HepG2 (cell line): ENCODE data around the gene LSM3. TPM values are rescaled to one million over a fixed set of nuclear protein-coding genes. Genes with fewer than 3 reads are reported as not detected.

Experiments used
- ATAC-seq: fragments of 200-7000 bp; cut with Tn5 transposase; 3 replicates; pipeline ENCODE4 v1.9.1; 2020; ENCODE audit warnings: mild to moderate bottlenecking, moderate library complexity
- BruUV-seq: library from RNA; stranded (reverse); fragments of 400-500 nt; replicated peaks from 2 replicates; lab custom pipeline; 2021; lab: Mats Ljungman, UMichigan
- CTCF ChIA-PET: fragments of 300-600 bp; formaldehyde crosslinking; extraction: SDS; loops from one replicate; lab custom pipeline; 2021; ENCODE audit warnings: low total read pairs, inconsistent platforms, low intra/inter-chr PET ratio; lab: Yijun Ruan, JAX
- POLR2A ChIA-PET: fragments of 350-600 bp; sonication (Branson Sonifier 250); formaldehyde crosslinking; loops from one replicate; lab custom pipeline; 2020; ENCODE audit warnings: antibody characterized with exemption, inconsistent platforms; lab: Yijun Ruan, JAX
- DNase-seq: peaks from one replicate; pipeline ENCODE4 v3.0.0-alpha.2; 2015; ENCODE audit warnings: low spot score
- FAIRE-seq: peaks from 3 replicates; lab custom pipeline; 2011; peaks lifted over from hg19 to GRCh38; lab: Jason Lieb, UNC
- H2AFZ ChIP-seq: one replicate; pipeline ENCODE4 v1.6.1; 2011; ENCODE audit warnings: low read length, inconsistent platforms
- H3K27ac ChIP-seq: fragments of 300-600 bp; 3 replicates; pipeline ENCODE4 v1.8.0; 2011; ENCODE audit warnings: mixed run types, mild to moderate bottlenecking, mixed read lengths, low read length, inconsistent platforms; ENCODE audit not compliant: insufficient read depth; ENCODE audit errors: extremely low read length
- H3K27me3 ChIP-seq, 2 experiments: fragments of 200-600 bp in 1 of 2; 2 replicates in 1 of 2; 3 replicates in 1 of 2; pipeline versions ENCODE4 v1.6.0 to v1.8.0; 2011; ENCODE audit warnings: low read length in 2 of 2, mild to moderate bottlenecking in 2 of 2, moderate library complexity in 2 of 2, inconsistent platforms in 1 of 2; ENCODE audit not compliant: insufficient read depth in 2 of 2, control insufficient read depth in 1 of 2
- H3K36me3 ChIP-seq, 2 experiments: fragments of 200-600 bp in 1 of 2; replicated peaks in 1 of 2; 2 replicates in 1 of 2; 3 replicates in 1 of 2; pipeline versions ENCODE4 v1.5.1 to v1.8.0; 2011; ENCODE audit warnings: low read length in 2 of 2, inconsistent platforms in 1 of 2; ENCODE audit not compliant: insufficient read depth in 2 of 2, control insufficient read depth in 1 of 2
- H3K4me1 ChIP-seq: 2 replicates; pipeline ENCODE4 v1.5.1; 2012; ENCODE audit warnings: low read length, inconsistent platforms; ENCODE audit not compliant: insufficient read depth
- H3K4me2 ChIP-seq: 2 replicates; pipeline ENCODE4 v1.6.0; 2011; ENCODE audit warnings: low read depth, low read length, inconsistent platforms
- H3K4me3 ChIP-seq, 3 experiments: fragments of 200-600 bp in 1 of 3; sonication (generic), shearing (Covaris generic) in 1 of 3; replicated peaks in 1 of 3; 2 replicates each; pipeline ENCODE4 v1.5.1; 2011 to 2016; ENCODE audit warnings: low read length in 3 of 3, inconsistent platforms in 2 of 3, low read depth in 2 of 3, mild to moderate bottlenecking in 2 of 3, control low read depth in 1 of 3, mixed read lengths in 1 of 3; ENCODE audit not compliant: insufficient read depth in 1 of 3
- H3K79me2 ChIP-seq: one replicate; pipeline ENCODE4 v1.6.1; 2011; ENCODE audit warnings: low read length, inconsistent platforms; ENCODE audit not compliant: insufficient read depth
- H3K9ac ChIP-seq: 2 replicates; pipeline ENCODE4 v1.6.0; 2011; ENCODE audit warnings: mild to moderate bottlenecking, low read depth, low read length, inconsistent platforms; ENCODE audit not compliant: insufficient read depth
- H3K9me3 ChIP-seq: 2 replicates; pipeline ENCODE4 v1.5.1; 2012; ENCODE audit warnings: mild to moderate bottlenecking, low read length
- H4K20me1 ChIP-seq: 2 replicates; pipeline ENCODE4 v1.6.0; 2011; ENCODE audit warnings: inconsistent platforms, mild to moderate bottlenecking, low read length, moderate library complexity; ENCODE audit not compliant: insufficient read depth
- MAFG ChIP-seq: sonication (generic); formaldehyde crosslinking; IDR thresholded peaks from 2 replicates; pipeline ENCODE4 v1.5.1; 2020; ENCODE audit warnings: mild to moderate bottlenecking, missing genetic modification reagents
- MYC ChIP-seq: sonication (generic); formaldehyde crosslinking; IDR thresholded peaks from 2 replicates; pipeline ENCODE4 v1.9.0; 2021; ENCODE audit warnings: missing genetic modification reagents, borderline replicate concordance
- PLRG1 ChIP-seq: fragments of 450-650 bp; conservative IDR thresholded peaks from 2 replicates; pipeline ENCODE4 v1.6.1; 2016
- SP4 ChIP-seq: sonication (generic); formaldehyde crosslinking; IDR thresholded peaks from 2 replicates; pipeline ENCODE4 v1.8.1; 2023; ENCODE audit warnings: mild to moderate bottlenecking, missing genetic modification reagents
- ZNF777 ChIP-seq: sonication (generic); formaldehyde crosslinking; IDR thresholded peaks from 2 replicates; pipeline ENCODE4 v1.4.0; 2020; ENCODE audit warnings: missing genetic modification reagents
- WGBS: methylation state at CpG from one replicate; pipeline ENCODE4 v1.1.6; 2017; ENCODE audit warnings: low lambda C conversion rate; 5-methylcytosine and 5-hydroxymethylcytosine counted together
- in situ Hi-C: cut with HindIII; loops from 2 replicates; pipeline ENCODE4 v1.10.0; 2017; ENCODE audit warnings: low pct_unique_long_range_greater_than_20kb; ENCODE audit not compliant: extremely low pct_ligation_motif_present
- intact Hi-C: fragments of 100-400 bp; cut with micrococcal nuclease; formaldehyde crosslinking; loops from one replicate; pipeline ENCODE4 v1.10.0; 2022; ENCODE audit not compliant: unreplicated experiment
- polyA plus RNA-seq, 8 experiments: library from polyadenylated mRNA; depleted of rRNA in 3 of 8; stranded (reverse) in 7 of 8; unstranded in 1 of 8; fragments of >200 nt; fragmentation: Illumina TruSeq in 4 of 8; extraction: Trizol in 4 of 8; gene quantifications; 2 replicates each; pipeline versions ENCODE4 v1.2.1 to v1.2.3, GENCODE V29; 2011 to 2016; ENCODE audit warnings: low read depth in 4 of 8, missing spikeins in 1 of 8, mixed read lengths in 1 of 8; ENCODE audit not compliant: insufficient read depth in 1 of 8
- total RNA-seq, 5 experiments: library from RNA; depleted of rRNA; stranded (reverse); fragments of >200 nt; fragmentation: Illumina TruSeq; extraction: Trizol; gene quantifications; 2 replicates each; pipeline ENCODE4 v1.2.3, GENCODE V29; 2016; ENCODE audit warnings: low read depth in 1 of 5
- TF ChIP-seq, protein P1 (sequence below): sonication (generic); formaldehyde crosslinking; IDR thresholded peaks from 2 replicates; pipeline ENCODE4 v1.5.0; 2020; ENCODE audit warnings: mild to moderate bottlenecking, missing genetic modification reagents, borderline replicate concordance

LSM3 gene
- total and polyA plus RNA-seq, 2 of the 13 experiments (the other 11 are each of a cell fraction or from before 2014, with no cell fraction given): 5.1 to 19.4 TPM

DNA sequence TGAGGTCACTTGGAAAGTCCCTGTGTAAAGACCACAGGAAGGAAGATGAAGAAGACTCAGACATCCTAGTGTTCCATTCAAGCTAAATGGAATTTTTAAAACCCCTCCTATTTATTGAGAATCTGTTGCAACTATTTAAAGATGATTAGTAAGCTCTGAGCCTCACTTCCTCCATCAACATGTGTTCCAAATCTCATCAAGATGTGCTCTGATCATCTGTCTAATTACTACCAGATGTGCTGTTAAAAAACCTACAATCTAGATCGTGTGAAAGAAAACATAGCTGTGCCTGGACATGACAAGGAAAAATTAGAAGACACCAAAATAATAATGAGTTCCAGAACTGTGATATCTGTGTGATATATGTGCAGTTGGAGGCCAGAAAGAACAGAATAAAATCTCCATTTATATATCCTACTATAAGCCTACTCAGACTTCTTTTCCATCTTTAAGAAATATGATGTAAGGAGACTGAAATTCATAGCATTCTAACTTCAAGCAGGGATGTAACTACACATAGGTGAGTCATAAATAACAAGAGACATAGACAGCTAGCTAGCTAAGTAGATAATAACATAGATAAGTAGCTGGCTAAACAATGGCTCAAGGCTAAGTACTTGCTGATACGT lies 8.0 kb upstream of the LSM3 start (continued):
- TF ChIP-seq MAFG (CRISPR knock-in tag) (no peak), ZNF777 (no peak)

DNA sequence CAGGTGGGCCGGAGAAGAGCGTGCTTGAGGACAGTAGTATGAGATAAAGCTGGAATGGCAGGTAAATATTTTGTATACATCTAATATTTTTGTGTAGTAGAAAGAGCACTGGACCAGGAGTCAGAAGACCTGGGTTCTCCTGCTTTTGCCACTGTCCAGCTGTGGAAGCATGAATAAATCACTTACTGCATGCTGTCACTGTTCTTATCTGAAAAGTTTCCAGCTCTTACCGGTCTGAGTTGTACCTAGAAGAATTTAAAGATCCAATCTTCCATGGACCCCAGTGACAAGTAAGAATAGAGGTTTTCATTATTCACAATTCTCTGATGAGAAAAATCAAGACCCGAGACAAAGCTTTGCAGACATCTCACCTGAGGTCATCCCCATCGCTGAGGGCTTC lies 6.1 kb upstream of the LSM3 start:
- Histone ChIP-seq H3K4me3 (no peak overlapping the region), H3K36me3 (peaks cover 16 to 58% of the 10 kb centered on the region in 2 experiments), H3K4me1 (peaks cover 35% of the 10 kb centered on the region), H2AFZ (no peak overlapping the region), H3K9me3 (no peaks in the 10 kb centered on the region), H3K4me2 (no peak overlapping the region), H4K20me1 (no peaks in the 10 kb centered on the region), H3K9ac (no peak overlapping the region), H3K79me2 (peaks cover 30% of the 10 kb centered on the region), H3K27me3 (no peaks in the 10 kb centered on the region), H3K27ac (no peak overlapping the region)
- ChIA-PET CTCF (interaction anchor here (0.6 kb wide), 1 partner anchor 61 kb away, joined by 3 read pairs; no protein-coding TSS in a partner anchor), POLR2A (no interaction called here)
- ATAC-seq (no peak), DNase-seq (no peak), FAIRE-seq (no peak)
- BruUV-seq: no TSS peak
- intact Hi-C loops: no loop called here
- in situ Hi-C loops: no loop called here
- WGBS: 98% methylated on average over 5 of the region's 5 CpGs
- TF ChIP-seq SP4 (CRISPR knock-in tag) (no peak), MYC (CRISPR knock-in tag) (no peak), PLRG1 (no peak)
- TF ChIP-seq, protein P1, sequence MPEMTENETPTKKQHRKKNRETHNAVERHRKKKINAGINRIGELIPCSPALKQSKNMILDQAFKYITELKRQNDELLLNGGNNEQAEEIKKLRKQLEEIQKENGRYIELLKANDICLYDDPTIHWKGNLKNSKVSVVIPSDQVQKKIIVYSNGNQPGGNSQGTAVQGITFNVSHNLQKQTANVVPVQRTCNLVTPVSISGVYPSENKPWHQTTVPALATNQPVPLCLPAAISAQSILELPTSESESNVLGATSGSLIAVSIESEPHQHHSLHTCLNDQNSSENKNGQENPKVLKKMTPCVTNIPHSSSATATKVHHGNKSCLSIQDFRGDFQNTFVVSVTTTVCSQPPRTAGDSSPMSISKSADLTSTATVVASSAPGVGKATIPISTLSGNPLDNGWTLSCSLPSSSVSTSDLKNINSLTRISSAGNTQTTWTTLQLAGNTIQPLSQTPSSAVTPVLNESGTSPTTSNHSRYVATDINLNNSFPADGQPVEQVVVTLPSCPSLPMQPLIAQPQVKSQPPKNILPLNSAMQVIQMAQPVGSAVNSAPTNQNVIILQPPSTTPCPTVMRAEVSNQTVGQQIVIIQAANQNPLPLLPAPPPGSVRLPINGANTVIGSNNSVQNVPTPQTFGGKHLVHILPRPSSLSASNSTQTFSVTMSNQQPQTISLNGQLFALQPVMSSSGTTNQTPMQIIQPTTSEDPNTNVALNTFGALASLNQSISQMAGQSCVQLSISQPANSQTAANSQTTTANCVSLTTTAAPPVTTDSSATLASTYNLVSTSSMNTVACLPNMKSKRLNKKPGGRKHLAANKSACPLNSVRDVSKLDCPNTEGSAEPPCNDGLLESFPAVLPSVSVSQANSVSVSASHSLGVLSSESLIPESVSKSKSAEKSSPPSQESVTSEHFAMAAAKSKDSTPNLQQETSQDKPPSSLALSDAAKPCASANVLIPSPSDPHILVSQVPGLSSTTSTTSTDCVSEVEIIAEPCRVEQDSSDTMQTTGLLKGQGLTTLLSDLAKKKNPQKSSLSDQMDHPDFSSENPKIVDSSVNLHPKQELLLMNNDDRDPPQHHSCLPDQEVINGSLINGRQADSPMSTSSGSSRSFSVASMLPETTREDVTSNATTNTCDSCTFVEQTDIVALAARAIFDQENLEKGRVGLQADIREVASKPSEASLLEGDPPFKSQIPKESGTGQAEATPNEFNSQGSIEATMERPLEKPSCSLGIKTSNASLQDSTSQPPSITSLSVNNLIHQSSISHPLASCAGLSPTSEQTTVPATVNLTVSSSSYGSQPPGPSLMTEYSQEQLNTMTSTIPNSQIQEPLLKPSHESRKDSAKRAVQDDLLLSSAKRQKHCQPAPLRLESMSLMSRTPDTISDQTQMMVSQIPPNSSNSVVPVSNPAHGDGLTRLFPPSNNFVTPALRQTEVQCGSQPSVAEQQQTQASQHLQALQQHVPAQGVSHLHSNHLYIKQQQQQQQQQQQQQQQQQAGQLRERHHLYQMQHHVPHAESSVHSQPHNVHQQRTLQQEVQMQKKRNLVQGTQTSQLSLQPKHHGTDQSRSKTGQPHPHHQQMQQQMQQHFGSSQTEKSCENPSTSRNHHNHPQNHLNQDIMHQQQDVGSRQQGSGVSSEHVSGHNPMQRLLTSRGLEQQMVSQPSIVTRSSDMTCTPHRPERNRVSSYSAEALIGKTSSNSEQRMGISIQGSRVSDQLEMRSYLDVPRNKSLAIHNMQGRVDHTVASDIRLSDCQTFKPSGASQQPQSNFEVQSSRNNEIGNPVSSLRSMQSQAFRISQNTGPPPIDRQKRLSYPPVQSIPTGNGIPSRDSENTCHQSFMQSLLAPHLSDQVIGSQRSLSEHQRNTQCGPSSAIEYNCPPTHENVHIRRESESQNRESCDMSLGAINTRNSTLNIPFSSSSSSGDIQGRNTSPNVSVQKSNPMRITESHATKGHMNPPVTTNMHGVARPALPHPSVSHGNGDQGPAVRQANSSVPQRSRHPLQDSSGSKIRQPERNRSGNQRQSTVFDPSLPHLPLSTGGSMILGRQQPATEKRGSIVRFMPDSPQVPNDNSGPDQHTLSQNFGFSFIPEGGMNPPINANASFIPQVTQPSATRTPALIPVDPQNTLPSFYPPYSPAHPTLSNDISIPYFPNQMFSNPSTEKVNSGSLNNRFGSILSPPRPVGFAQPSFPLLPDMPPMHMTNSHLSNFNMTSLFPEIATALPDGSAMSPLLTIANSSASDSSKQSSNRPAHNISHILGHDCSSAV (CRISPR knock-in tag): no peak
